HepG2 (cell line): ENCODE data around the gene HNRNPF. TPM values are rescaled to one million over a fixed set of nuclear protein-coding genes. Genes with fewer than 3 reads are reported as not detected.

Experiments used
- CHD2 ChIP-seq: IDR thresholded peaks from 2 replicates; pipeline ENCODE4 v1.6.1; 2011; ENCODE audit warnings: low read depth, low read length, improper control_type of control experiment
- FLYWCH1 ChIP-seq: sonication (generic); formaldehyde crosslinking; IDR thresholded peaks from 2 replicates; pipeline ENCODE4 v1.8.1; 2023; ENCODE audit warnings: mild to moderate bottlenecking, missing genetic modification reagents
- GABPA ChIP-seq, 2 experiments: IDR thresholded peaks; 2 replicates each; pipeline ENCODE4 v1.6.1; 2011 to 2016; ENCODE audit warnings: low read depth in 2 of 2, low read length in 1 of 2, missing biosample characterization in 1 of 2, missing genetic modification characterization in 1 of 2
- MEIS2 ChIP-seq: sonication (generic); formaldehyde crosslinking; IDR thresholded peaks from 2 replicates; pipeline ENCODE4 v1.9.0; 2021; ENCODE audit warnings: mild to moderate bottlenecking, missing genetic modification reagents
- MXD1 ChIP-seq: sonication (generic); formaldehyde crosslinking; IDR thresholded peaks from 2 replicates; pipeline ENCODE4 v1.4.0; 2020; ENCODE audit warnings: mild to moderate bottlenecking, missing genetic modification reagents
- NAIF1 ChIP-seq: sonication (generic); formaldehyde crosslinking; IDR thresholded peaks from 2 replicates; pipeline ENCODE4 v1.5.0; 2020; ENCODE audit warnings: mild to moderate bottlenecking, missing genetic modification reagents, borderline replicate concordance
- PITX1 ChIP-seq: sonication (generic); formaldehyde crosslinking; IDR thresholded peaks from 2 replicates; pipeline ENCODE4 v1.5.1; 2020; ENCODE audit warnings: mild to moderate bottlenecking, missing genetic modification reagents
- SPEN ChIP-seq: sonication (generic); formaldehyde crosslinking; IDR thresholded peaks from 2 replicates; pipeline ENCODE4 v1.5.1; 2020; ENCODE audit warnings: low read depth, mild to moderate bottlenecking, missing genetic modification reagents
- SRSF9 ChIP-seq: fragments of 200-400 bp; formaldehyde crosslinking; IDR thresholded peaks from 2 replicates; pipeline ENCODE4 v1.6.1; 2018; ENCODE audit warnings: borderline replicate concordance, mild to moderate bottlenecking, low read depth, low read length; ENCODE audit not compliant: insufficient read depth, poor library complexity, severe bottlenecking
- U2AF1 ChIP-seq: fragments of 200-400 bp; formaldehyde crosslinking; optimal IDR thresholded peaks from 2 replicates; pipeline ENCODE3; 2017; ENCODE audit warnings: mild to moderate bottlenecking, low read depth, low read length
- ZBTB20 ChIP-seq: sonication (generic); formaldehyde crosslinking; IDR thresholded peaks from 2 replicates; pipeline ENCODE4 v1.8.1; 2023; ENCODE audit warnings: missing genetic modification reagents, low read depth, mild to moderate bottlenecking, borderline replicate concordance
- ZBTB42 ChIP-seq: sonication (generic); formaldehyde crosslinking; IDR thresholded peaks from 2 replicates; pipeline ENCODE4 v1.5.0; 2020; ENCODE audit warnings: mild to moderate bottlenecking, missing genetic modification reagents
- ZNF253 ChIP-seq: sonication (generic); formaldehyde crosslinking; IDR thresholded peaks from 2 replicates; pipeline ENCODE4 v1.8.0; 2022; ENCODE audit warnings: mild to moderate bottlenecking, missing genetic modification reagents, borderline replicate concordance
- ZNF30 ChIP-seq: sonication (generic); formaldehyde crosslinking; IDR thresholded peaks from 2 replicates; pipeline ENCODE4 v1.5.0; 2020; ENCODE audit warnings: mild to moderate bottlenecking, missing genetic modification reagents
- ZNF510 ChIP-seq: sonication (generic); formaldehyde crosslinking; IDR thresholded peaks from 2 replicates; pipeline ENCODE4 v1.4.0; 2020; ENCODE audit warnings: low read depth, mild to moderate bottlenecking, missing genetic modification reagents
- ZNF691 ChIP-seq: sonication (generic); formaldehyde crosslinking; IDR thresholded peaks from 2 replicates; pipeline ENCODE4 v1.4.0; 2020; ENCODE audit warnings: missing genetic modification reagents, low read depth, mild to moderate bottlenecking, borderline replicate concordance
- polyA plus RNA-seq, 8 experiments: library from polyadenylated mRNA; depleted of rRNA in 3 of 8; stranded (reverse) in 7 of 8; unstranded in 1 of 8; fragments of >200 nt; fragmentation: Illumina TruSeq in 4 of 8; extraction: Trizol in 4 of 8; gene quantifications; 2 replicates each; pipeline versions ENCODE4 v1.2.1 to v1.2.3, GENCODE V29; 2011 to 2016; ENCODE audit warnings: low read depth in 4 of 8, missing spikeins in 1 of 8, mixed read lengths in 1 of 8; ENCODE audit not compliant: insufficient read depth in 1 of 8
- total RNA-seq, 5 experiments: library from RNA; depleted of rRNA; stranded (reverse); fragments of >200 nt; fragmentation: Illumina TruSeq; extraction: Trizol; gene quantifications; 2 replicates each; pipeline ENCODE4 v1.2.3, GENCODE V29; 2016; ENCODE audit warnings: low read depth in 1 of 5
- TF ChIP-seq, protein P1 (sequence below): sonication (generic); formaldehyde crosslinking; IDR thresholded peaks from 2 replicates; pipeline ENCODE4 v1.8.0; 2022; ENCODE audit warnings: mild to moderate bottlenecking, missing genetic modification reagents
- TF ChIP-seq, protein P2 (sequence below): IDR thresholded peaks from 2 replicates; pipeline ENCODE4 v1.6.1; 2016; ENCODE audit warnings: missing compliant biosample characterization, missing genetic modification reagents, borderline replicate concordance
- TF ChIP-seq, protein P3 (sequence below): sonication (generic); formaldehyde crosslinking; IDR thresholded peaks from 2 replicates; pipeline ENCODE4 v1.4.0; 2020; ENCODE audit warnings: mild to moderate bottlenecking, low read depth, missing genetic modification reagents

The HNRNPF gene
- total and polyA plus RNA-seq, 2 of the 13 experiments (the other 11 are each of a cell fraction or from before 2014, with no cell fraction given) = 166 to 308 TPM

- TF ChIP-seq, protein P1, sequence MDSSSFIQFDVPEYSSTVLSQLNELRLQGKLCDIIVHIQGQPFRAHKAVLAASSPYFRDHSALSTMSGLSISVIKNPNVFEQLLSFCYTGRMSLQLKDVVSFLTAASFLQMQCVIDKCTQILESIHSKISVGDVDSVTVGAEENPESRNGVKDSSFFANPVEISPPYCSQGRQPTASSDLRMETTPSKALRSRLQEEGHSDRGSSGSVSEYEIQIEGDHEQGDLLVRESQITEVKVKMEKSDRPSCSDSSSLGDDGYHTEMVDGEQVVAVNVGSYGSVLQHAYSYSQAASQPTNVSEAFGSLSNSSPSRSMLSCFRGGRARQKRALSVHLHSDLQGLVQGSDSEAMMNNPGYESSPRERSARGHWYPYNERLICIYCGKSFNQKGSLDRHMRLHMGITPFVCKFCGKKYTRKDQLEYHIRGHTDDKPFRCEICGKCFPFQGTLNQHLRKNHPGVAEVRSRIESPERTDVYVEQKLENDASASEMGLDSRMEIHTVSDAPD (CRISPR knock-in tag) = peak; percentile 89
- TF ChIP-seq PITX1 (CRISPR knock-in tag) (peak; percentile 95), SPEN (peak; percentile 88), U2AF1 (peak; percentile 21), MEIS2 (CRISPR knock-in tag) (peak; percentile 93), ZNF30 (CRISPR knock-in tag) (0 out of 2 replicates have a peak, but pooled peaks have one; percentile 67), SRSF9 (no peak), ZNF691 (peak; percentile 95; the same call in 1 of the 2 replicates), MXD1 (CRISPR knock-in tag) (peak; percentile 96), CHD2 (no peak), NAIF1 (peak; percentile 92), ZBTB42 (CRISPR knock-in tag) (peak; percentile 97), ZNF253 (CRISPR knock-in tag) (peak; percentile 99), ZBTB20 (CRISPR knock-in tag) (peak; percentile 97; the same call in 1 of the 2 replicates), GABPA (IDR thresholded peaks at IDR 0.05; ENCODE audit: low read depth, low read length) (peak; percentile 34; the same call in 1 of the 2 replicates), GABPA (CRISPR knock-in tag; IDR thresholded peaks at IDR 0.05; ENCODE audit: low read depth) (peak; percentile 61), FLYWCH1 (CRISPR knock-in tag) (no peak), ZNF510 (peak; percentile 59; the same call in 1 of the 2 replicates)
- TF ChIP-seq, protein P2, sequence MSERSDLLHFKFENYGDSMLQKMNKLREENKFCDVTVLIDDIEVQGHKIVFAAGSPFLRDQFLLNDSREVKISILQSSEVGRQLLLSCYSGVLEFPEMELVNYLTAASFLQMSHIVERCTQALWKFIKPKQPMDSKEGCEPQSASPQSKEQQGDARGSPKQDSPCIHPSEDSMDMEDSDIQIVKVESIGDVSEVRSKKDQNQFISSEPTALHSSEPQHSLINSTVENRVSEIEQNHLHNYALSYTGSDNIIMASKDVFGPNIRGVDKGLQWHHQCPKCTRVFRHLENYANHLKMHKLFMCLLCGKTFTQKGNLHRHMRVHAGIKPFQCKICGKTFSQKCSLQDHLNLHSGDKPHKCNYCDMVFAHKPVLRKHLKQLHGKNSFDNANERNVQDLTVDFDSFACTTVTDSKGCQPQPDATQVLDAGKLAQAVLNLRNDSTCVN = peak; percentile 95
- TF ChIP-seq, protein P3, sequence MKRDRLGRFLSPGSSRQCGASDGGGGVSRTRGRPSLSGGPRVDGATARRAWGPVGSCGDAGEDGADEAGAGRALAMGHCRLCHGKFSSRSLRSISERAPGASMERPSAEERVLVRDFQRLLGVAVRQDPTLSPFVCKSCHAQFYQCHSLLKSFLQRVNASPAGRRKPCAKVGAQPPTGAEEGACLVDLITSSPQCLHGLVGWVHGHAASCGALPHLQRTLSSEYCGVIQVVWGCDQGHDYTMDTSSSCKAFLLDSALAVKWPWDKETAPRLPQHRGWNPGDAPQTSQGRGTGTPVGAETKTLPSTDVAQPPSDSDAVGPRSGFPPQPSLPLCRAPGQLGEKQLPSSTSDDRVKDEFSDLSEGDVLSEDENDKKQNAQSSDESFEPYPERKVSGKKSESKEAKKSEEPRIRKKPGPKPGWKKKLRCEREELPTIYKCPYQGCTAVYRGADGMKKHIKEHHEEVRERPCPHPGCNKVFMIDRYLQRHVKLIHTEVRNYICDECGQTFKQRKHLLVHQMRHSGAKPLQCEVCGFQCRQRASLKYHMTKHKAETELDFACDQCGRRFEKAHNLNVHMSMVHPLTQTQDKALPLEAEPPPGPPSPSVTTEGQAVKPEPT (CRISPR knock-in tag) = peak; percentile 92; the same call in 1 of the 2 replicates
These were observed 11.6 kb upstream of the HNRNPF start (continued) for GRCh38 chr10:43420369-43421200.
